ENCODE data around the gene OR6N2. TPM values are rescaled to one million over a fixed set of nuclear protein-coding genes. Genes with fewer than 3 reads are reported as not detected.

The OR6N2 gene
- total RNA-seq, 1 donor from 2014 or later, result not detected

DNA sequence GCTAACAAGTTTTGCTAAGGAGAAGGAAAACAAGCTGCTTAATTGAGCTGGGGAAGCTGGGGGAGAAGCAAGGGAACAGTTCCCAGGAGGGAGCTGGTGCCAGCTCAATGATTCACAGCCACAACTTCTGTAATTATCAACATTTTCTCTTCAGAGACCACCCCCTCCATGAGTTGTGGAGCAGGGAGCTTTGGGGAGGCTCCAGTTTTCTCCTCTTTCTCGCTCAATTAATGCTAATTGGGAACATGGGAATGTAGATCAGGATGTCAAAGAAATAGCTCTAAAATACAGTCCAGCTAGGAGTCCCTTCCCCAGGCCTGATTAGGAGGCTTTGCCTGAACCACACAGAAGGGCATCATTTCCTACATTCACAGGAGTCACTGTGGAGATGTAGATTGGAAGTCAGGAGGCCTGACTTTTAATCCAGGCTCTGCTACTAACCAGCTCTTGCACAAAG, 38.0 kb upstream of the OR6N2 start:
- DNase-seq (ENCODE audit: extremely low spot score in 2 of 2), result no peak

GRCh38 chr1:158818560-158818959, 37.6 kb upstream of the OR6N2 start:
- H3K27me3 ChIP-seq, result no peaks in the 10 kb centered on the region
- H3K27ac ChIP-seq, result no peak overlapping the region
- intact Hi-C loops (cut with DNase I), result no loop called here
- no peak for DNase-seq (ENCODE audit: extremely low spot score in 2 of 2)
- H3K9me3 ChIP-seq, result no peaks in the 10 kb centered on the region
- no peaks in the 10 kb centered on the region for H3K4me1 ChIP-seq
- TF ChIP-seq POLR2A (IDR thresholded peaks at IDR 0.05) (no peak), CTCF (IDR thresholded peaks at IDR 0.05) (no peak), POLR2AphosphoS5 (IDR thresholded peaks at IDR 0.05; ENCODE audit: insufficient read depth in 1 of 2, low read depth in 1 of 2) (no peak)
- no peaks in the 10 kb centered on the region for H3K36me3 ChIP-seq
- no peak overlapping the region for H3K4me3 ChIP-seq

More for the DNA sequence above, 38.0 kb upstream of the OR6N2 start:
- H3K4me3 ChIP-seq, result no peak overlapping the region
- intact Hi-C loops (cut with DNase I), result no loop called here
- no peak for TF ChIP-seq CTCF (IDR thresholded peaks at IDR 0.05)
- TF ChIP-seq POLR2AphosphoS5 (IDR thresholded peaks at IDR 0.05; ENCODE audit: insufficient read depth in 1 of 2, low read depth in 1 of 2), result no peak
- TF ChIP-seq POLR2A (IDR thresholded peaks at IDR 0.05), result no peak
- H3K4me1 ChIP-seq, result no peaks in the 10 kb centered on the region
- no peaks in the 10 kb centered on the region for H3K27me3 ChIP-seq
- no peaks in the 10 kb centered on the region for H3K9me3 ChIP-seq
- no peak overlapping the region for H3K27ac ChIP-seq
- H3K36me3 ChIP-seq, result no peaks in the 10 kb centered on the region

DNA sequence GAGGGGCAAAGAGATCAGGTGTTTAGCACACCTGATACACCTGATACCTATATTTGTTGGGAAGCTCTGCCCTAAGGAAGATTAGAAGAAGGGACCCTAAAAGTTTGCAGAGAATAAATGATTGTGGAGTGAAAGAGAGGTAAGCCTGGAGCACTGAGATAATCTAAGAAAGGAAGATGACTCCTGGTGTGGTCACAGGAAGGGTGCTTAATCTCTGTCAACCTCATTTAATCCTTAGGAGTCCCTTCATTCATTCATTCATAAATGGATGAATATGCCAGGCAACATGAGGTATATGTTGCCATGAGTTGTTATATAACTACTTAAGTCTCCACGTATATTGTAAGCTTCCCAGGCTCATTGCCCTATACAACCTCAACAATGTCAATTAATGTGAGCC, 34.0 kb upstream of the OR6N2 start:
- H3K27ac ChIP-seq, result no peak overlapping the region
- TF ChIP-seq POLR2AphosphoS5 (IDR thresholded peaks at IDR 0.05; ENCODE audit: insufficient read depth in 1 of 2, low read depth in 1 of 2) (no peak), POLR2A (IDR thresholded peaks at IDR 0.05) (no peak), CTCF (IDR thresholded peaks at IDR 0.05) (no peak)
- no peak for DNase-seq (ENCODE audit: extremely low spot score in 2 of 2)
- no peaks in the 10 kb centered on the region for H3K27me3 ChIP-seq
- no peak overlapping the region for H3K4me3 ChIP-seq
- intact Hi-C loops (cut with DNase I), result no loop called here
- H3K36me3 ChIP-seq, result no peaks in the 10 kb centered on the region
- no peaks in the 10 kb centered on the region for H3K9me3 ChIP-seq
- H3K4me1 ChIP-seq, result no peaks in the 10 kb centered on the region

DNA sequence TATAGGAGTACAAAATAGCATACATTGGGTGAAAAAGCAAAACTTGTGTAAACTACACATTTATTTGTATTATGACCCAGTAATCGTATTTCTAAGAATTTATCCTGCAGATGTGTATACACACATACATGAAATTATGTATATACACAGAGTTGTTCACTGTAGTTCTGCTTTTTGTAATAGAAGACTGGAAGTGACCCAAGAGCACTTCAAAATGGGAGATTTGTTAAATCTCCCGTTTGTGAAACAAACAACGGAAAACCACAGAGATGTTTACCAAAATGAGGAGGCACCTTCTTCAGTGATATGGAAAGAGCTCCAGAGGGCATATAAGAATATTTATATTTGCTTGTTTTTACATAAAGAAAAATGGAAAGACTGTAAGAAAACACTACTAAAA, 32.2 kb upstream of the OR6N2 start:
- Histone ChIP-seq H3K27me3 (no peaks in the 10 kb centered on the region), H3K27ac (no peak overlapping the region), H3K36me3 (no peaks in the 10 kb centered on the region), H3K9me3 (no peaks in the 10 kb centered on the region), H3K4me1 (no peaks in the 10 kb centered on the region), H3K4me3 (no peak overlapping the region)
- TF ChIP-seq CTCF (IDR thresholded peaks at IDR 0.05) (no peak), POLR2AphosphoS5 (IDR thresholded peaks at IDR 0.05; ENCODE audit: insufficient read depth in 1 of 2, low read depth in 1 of 2) (no peak), POLR2A (IDR thresholded peaks at IDR 0.05) (no peak)
- DNase-seq (ENCODE audit: extremely low spot score in 2 of 2), result no peak
- intact Hi-C loops (cut with DNase I), result no loop called here

- intact Hi-C loops (cut with DNase I), result no loop called here
- Histone ChIP-seq H3K4me1 (no peaks in the 10 kb centered on the region), H3K27me3 (no peaks in the 10 kb centered on the region)
Measured at GRCh38 chr1:158812336-158812735, 31.3 kb upstream of the OR6N2 start.

More at GRCh38 chr1:158812336-158812735, 31.3 kb upstream of the OR6N2 start:
- Histone ChIP-seq H3K4me3 (no peak overlapping the region), H3K9me3 (no peaks in the 10 kb centered on the region), H3K27ac (no peak overlapping the region), H3K36me3 (no peaks in the 10 kb centered on the region)
- TF ChIP-seq POLR2A (IDR thresholded peaks at IDR 0.05), result no peak
- TF ChIP-seq CTCF (IDR thresholded peaks at IDR 0.05), result no peak
- TF ChIP-seq POLR2AphosphoS5 (IDR thresholded peaks at IDR 0.05; ENCODE audit: insufficient read depth in 1 of 2, low read depth in 1 of 2), result no peak
- DNase-seq (ENCODE audit: extremely low spot score in 2 of 2), result no peak
